ENCODE data around the gene CLNK. TPM values are rescaled to one million over a fixed set of nuclear protein-coding genes. Genes with fewer than 3 reads are reported as not detected.
A peak's percentile ranks its signal among the peaks of the same experiment; 100 is the strongest.

CLNK gene
- total and polyA plus RNA-seq, 2 of the 13 experiments (the other 11 are each of a cell fraction or from before 2014, with no cell fraction given), result not detected

GRCh38 chr4:10582059-10582686, 102.4 kb downstream of the CLNK start (continued):
- TF ChIP-seq, protein P1, sequence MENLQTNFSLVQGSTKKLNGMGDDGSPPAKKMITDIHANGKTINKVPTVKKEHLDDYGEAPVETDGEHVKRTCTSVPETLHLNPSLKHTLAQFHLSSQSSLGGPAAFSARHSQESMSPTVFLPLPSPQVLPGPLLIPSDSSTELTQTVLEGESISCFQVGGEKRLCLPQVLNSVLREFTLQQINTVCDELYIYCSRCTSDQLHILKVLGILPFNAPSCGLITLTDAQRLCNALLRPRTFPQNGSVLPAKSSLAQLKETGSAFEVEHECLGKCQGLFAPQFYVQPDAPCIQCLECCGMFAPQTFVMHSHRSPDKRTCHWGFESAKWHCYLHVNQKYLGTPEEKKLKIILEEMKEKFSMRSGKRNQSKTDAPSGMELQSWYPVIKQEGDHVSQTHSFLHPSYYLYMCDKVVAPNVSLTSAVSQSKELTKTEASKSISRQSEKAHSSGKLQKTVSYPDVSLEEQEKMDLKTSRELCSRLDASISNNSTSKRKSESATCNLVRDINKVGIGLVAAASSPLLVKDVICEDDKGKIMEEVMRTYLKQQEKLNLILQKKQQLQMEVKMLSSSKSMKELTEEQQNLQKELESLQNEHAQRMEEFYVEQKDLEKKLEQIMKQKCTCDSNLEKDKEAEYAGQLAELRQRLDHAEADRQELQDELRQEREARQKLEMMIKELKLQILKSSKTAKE (CRISPR knock-in tag; IDR thresholded peaks at IDR 0.05; ENCODE audit: borderline replicate concordance), result no peak
- no peak for TF ChIP-seq HOXA5 (CRISPR knock-in tag; IDR thresholded peaks at IDR 0.05)
- TF ChIP-seq RFXAP (CRISPR knock-in tag; IDR thresholded peaks at IDR 0.05; ENCODE audit: borderline replicate concordance), result no peak
- peak; percentile 48 for TF ChIP-seq RAD21 (CRISPR knock-in tag; IDR thresholded peaks at IDR 0.05)
- TF ChIP-seq ZNF644 (CRISPR knock-in tag; IDR thresholded peaks at IDR 0.05; ENCODE audit: low read depth), result no peak
- TF ChIP-seq ZNF782 (CRISPR knock-in tag; IDR thresholded peaks at IDR 0.05; ENCODE audit: borderline replicate concordance), result no peak
- TF ChIP-seq POLR2A (IDR thresholded peaks at IDR 0.05; ENCODE audit: insufficient read depth in 1 of 2, low read depth in 2 of 2, low read length in 2 of 2), result no peak
- no peak for TF ChIP-seq RBFOX2 (IDR thresholded peaks at IDR 0.05; ENCODE audit: low read depth, low read length)
- no peak for TF ChIP-seq KLF15 (CRISPR knock-in tag; IDR thresholded peaks at IDR 0.05; ENCODE audit: borderline replicate concordance)
- no peak for TF ChIP-seq ZNF839 (CRISPR knock-in tag; IDR thresholded peaks at IDR 0.05; ENCODE audit: borderline replicate concordance)
- TF ChIP-seq LCORL (IDR thresholded peaks at IDR 0.05), result no peak
- TF ChIP-seq LCORL (CRISPR knock-in tag; IDR thresholded peaks at IDR 0.05), result no peak
- no peak for TF ChIP-seq ZNF549 (CRISPR knock-in tag; IDR thresholded peaks at IDR 0.05)
- peak; percentile 72 for TF ChIP-seq SMC3 (IDR thresholded peaks at IDR 0.05; ENCODE audit: low read length)
